Natural killer cell (primary cell): ENCODE data around the gene KLHL24. TPM values are rescaled to one million over a fixed set of nuclear protein-coding genes. Genes with fewer than 3 reads are reported as not detected.
"Not testable (repeated sequence)": the region's sequence is repeated elsewhere in the genome, so short reads cannot be mapped to it uniquely, and the experiment has no call there.

ENCODE experiments used
- ATAC-seq, 3 donors: fragments of 150-1000 bp in 2 of 3; fragments of 200-7000 bp in 1 of 3; cut with Tn5 transposase; 1 replicate in 1 of 3; 2 replicates in 2 of 3; pipeline ENCODE4 v1.10.0; 2021; ENCODE audit warnings: mild to moderate bottlenecking in 2 of 3, moderate library complexity in 2 of 3
- DNase-seq, 2 donors: peaks; one replicate each; pipeline versions ENCODE4 v3.0.0 to v3.0.0-alpha.2; 2013 to 2021; ENCODE audit warnings: mixed read lengths in 1 of 2
- H3K27ac ChIP-seq: one replicate; pipeline ENCODE4 v1.5.1; 2013; ENCODE audit warnings: mild to moderate bottlenecking, low read length
- H3K27me3 ChIP-seq: one replicate; pipeline ENCODE4 v1.6.1; 2013; ENCODE audit warnings: low read length; ENCODE audit not compliant: control insufficient read depth, insufficient read depth
- H3K36me3 ChIP-seq: one replicate; pipeline ENCODE4 v1.6.1; 2013; ENCODE audit warnings: low read length; ENCODE audit not compliant: control insufficient read depth, insufficient read depth
- H3K4me1 ChIP-seq: one replicate; pipeline ENCODE4 v1.6.1; 2013; ENCODE audit warnings: low read length; ENCODE audit not compliant: control insufficient read depth, insufficient read depth
- H3K4me3 ChIP-seq: one replicate; pipeline ENCODE4 v1.5.1; 2013; ENCODE audit warnings: low read length
- H3K9me3 ChIP-seq: one replicate; pipeline ENCODE4 v1.6.1; 2013; ENCODE audit warnings: low read length; ENCODE audit not compliant: control insufficient read depth, insufficient read depth
- H3K27ac Mint-ChIP-seq, 2 donors: one replicate each; pipeline ENCODE4 v1.8.0; 2022; ENCODE audit warnings: mild to moderate bottlenecking in 2 of 2, mixed read lengths in 2 of 2, moderate library complexity in 1 of 2
- H3K27me3 Mint-ChIP-seq, 2 donors: one replicate each; pipeline ENCODE4 v1.8.0; 2022; ENCODE audit warnings: low read depth in 2 of 2, mixed read lengths in 2 of 2
- H3K36me3 Mint-ChIP-seq: one replicate; pipeline ENCODE4 v1.8.0; 2022; ENCODE audit warnings: mixed read lengths
- H3K4me1 Mint-ChIP-seq, 2 donors: one replicate each; pipeline ENCODE4 v1.8.0; 2022; ENCODE audit warnings: mixed read lengths in 2 of 2
- H3K4me3 Mint-ChIP-seq: one replicate; pipeline ENCODE4 v1.8.0; 2022; ENCODE audit warnings: mild to moderate bottlenecking, moderate library complexity, mixed read lengths
- H3K9me3 Mint-ChIP-seq, 2 donors: one replicate each; pipeline ENCODE4 v1.8.0; 2022; ENCODE audit warnings: mixed read lengths in 2 of 2
- WGBS: methylation state at CpG from one replicate; pipeline ENCODE4 v1.1.7; 2013; ENCODE audit warnings: missing lambda C conversion rate; ENCODE audit not compliant: insufficient coverage; 5-methylcytosine and 5-hydroxymethylcytosine counted together
- intact Hi-C: fragments of 100-400 bp; cut with micrococcal nuclease; formaldehyde crosslinking; loops from one replicate; pipeline ENCODE4 v1.14.2; 2022
- total RNA-seq, 4 donors: library from RNA; stranded (reverse); fragments of 120-200 nt in 1 of 4; gene quantifications; one replicate each; pipeline versions ENCODE4 v1.2.3 to v1.2.4, GENCODE V29; 2013 to 2022
- TF ChIP-seq, protein P1 (sequence below): fragments of 200-600 bp; IDR thresholded peaks from one replicate; pipeline ENCODE4 v1.8.0; 2022; ENCODE audit warnings: antibody characterized with exemption

Gene KLHL24
- total RNA-seq, 3 donors from 2014 or later (not counting 1 experiment from before 2014, with no cell fraction given) = 140 to 189 (median 177) TPM

DNA sequence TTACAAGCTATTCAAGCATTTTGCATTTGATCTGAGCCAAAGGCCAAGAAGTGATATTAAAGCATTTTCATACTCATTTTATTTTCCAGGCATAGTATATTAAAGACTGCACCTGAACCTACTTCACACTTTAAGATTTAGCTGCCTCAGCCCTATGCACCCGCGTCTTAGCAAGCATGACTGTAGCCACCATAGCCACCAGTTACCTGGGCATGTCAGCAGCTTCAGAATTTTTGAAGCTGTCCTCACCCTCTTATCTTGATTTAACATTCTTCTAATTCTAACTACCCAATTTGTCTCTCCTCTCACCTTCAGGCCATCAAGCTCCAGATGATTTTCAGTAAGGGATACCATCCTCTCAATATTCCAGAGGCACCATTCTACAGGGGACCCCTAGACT, 40.8 kb upstream of the KLHL24 start:
- no peak overlapping the region for H3K4me3 ChIP-seq
- no peaks in the 10 kb centered on the region for H3K9me3 ChIP-seq
- ATAC-seq = no peak
- no peaks in the 10 kb centered on the region for H3K36me3 ChIP-seq
- TF ChIP-seq, protein P1, sequence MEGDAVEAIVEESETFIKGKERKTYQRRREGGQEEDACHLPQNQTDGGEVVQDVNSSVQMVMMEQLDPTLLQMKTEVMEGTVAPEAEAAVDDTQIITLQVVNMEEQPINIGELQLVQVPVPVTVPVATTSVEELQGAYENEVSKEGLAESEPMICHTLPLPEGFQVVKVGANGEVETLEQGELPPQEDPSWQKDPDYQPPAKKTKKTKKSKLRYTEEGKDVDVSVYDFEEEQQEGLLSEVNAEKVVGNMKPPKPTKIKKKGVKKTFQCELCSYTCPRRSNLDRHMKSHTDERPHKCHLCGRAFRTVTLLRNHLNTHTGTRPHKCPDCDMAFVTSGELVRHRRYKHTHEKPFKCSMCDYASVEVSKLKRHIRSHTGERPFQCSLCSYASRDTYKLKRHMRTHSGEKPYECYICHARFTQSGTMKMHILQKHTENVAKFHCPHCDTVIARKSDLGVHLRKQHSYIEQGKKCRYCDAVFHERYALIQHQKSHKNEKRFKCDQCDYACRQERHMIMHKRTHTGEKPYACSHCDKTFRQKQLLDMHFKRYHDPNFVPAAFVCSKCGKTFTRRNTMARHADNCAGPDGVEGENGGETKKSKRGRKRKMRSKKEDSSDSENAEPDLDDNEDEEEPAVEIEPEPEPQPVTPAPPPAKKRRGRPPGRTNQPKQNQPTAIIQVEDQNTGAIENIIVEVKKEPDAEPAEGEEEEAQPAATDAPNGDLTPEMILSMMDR = no peak
- Mint-ChIP-seq H3K4me1 (peaks cover 8 to 10% of the 10 kb centered on the region in 2 donors), H3K36me3 (peaks cover 12% of the 10 kb centered on the region), H3K27me3 (peaks cover 0 to 12% of the 10 kb centered on the region in 2 donors), H3K27ac (no peak overlapping the region), H3K9me3 (peaks cover 6 to 10% of the 10 kb centered on the region in 2 donors), H3K4me3 (no peak overlapping the region)
- intact Hi-C loops = no loop called here
- no peaks in the 10 kb centered on the region for H3K27me3 ChIP-seq
- no peak for DNase-seq
- 97% methylated on average over 2 of the region's 2 CpGs for WGBS
- peaks cover 9% of the 10 kb centered on the region for H3K4me1 ChIP-seq
- no peak overlapping the region for H3K27ac ChIP-seq

DNA sequence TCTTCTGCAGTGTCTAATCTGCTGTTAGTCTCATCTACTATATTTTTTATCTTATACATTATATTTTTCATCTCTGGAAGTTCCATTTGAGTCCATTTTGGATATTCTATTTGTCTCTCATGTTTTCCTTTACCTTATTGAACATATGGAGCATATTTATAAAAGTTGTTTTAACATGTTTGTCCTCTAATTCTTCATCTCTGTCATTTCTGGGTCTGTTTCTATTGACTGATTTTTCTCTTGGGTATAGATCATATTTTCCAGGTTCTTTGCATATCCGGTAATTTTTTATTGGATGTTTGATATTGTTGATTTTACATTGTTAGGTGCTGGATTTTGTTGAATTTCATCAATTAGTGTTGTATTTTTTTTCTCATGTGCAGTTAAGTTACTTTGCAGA, 37.5 kb upstream of the KLHL24 start:
- Histone ChIP-seq H3K27ac (no peak overlapping the region), H3K27me3 (no peaks in the 10 kb centered on the region), H3K4me3 (no peak overlapping the region), H3K9me3 (no peaks in the 10 kb centered on the region), H3K36me3 (no peaks in the 10 kb centered on the region), H3K4me1 (no peaks in the 10 kb centered on the region)
- Mint-ChIP-seq H3K27ac (no peak overlapping the region), H3K27me3 (peaks cover 0 to 12% of the 10 kb centered on the region in 2 donors), H3K4me3 (no peak overlapping the region), H3K4me1 (no peaks in the 10 kb centered on the region), H3K9me3 (peaks cover 6 to 10% of the 10 kb centered on the region in 2 donors), H3K36me3 (peaks cover 12% of the 10 kb centered on the region)
- DNase-seq = no peak
- intact Hi-C loops = no loop called here
- 100% methylated on average over 1 of the region's 1 CpG for WGBS
- ATAC-seq = no peak
- TF ChIP-seq, protein P1 = no peak

DNA sequence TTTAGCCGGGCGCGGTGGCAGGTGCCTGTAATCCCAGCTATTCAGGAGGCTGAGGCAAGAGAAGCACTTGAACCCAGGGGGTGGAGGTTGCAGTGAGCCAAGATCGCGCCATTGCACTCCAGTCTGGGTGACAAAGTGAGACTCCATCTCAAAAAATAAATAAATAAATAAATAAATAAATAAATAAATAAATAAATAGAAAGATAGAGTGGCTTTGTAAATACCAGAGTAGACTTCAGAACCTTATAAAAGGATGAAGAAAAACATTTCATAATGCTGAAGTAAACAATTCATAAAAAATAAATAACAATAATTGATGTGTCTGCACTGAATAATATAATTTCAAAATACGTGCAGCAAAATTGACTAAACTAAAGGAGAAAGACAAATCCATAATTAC, 24.1 kb upstream of the KLHL24 start:
- H3K4me1 Mint-ChIP-seq, DNase-seq, H3K27me3 Mint-ChIP-seq, intact Hi-C loops, H3K4me3 Mint-ChIP-seq, H3K27me3 ChIP-seq, H3K4me1 ChIP-seq, ATAC-seq, H3K36me3 ChIP-seq, H3K36me3 Mint-ChIP-seq, H3K4me3 ChIP-seq, H3K27ac ChIP-seq, H3K9me3 Mint-ChIP-seq, H3K9me3 ChIP-seq, H3K27ac Mint-ChIP-seq: not testable (repeated sequence)
- WGBS = 100% methylated on average over 3 of the region's 6 CpGs

DNA sequence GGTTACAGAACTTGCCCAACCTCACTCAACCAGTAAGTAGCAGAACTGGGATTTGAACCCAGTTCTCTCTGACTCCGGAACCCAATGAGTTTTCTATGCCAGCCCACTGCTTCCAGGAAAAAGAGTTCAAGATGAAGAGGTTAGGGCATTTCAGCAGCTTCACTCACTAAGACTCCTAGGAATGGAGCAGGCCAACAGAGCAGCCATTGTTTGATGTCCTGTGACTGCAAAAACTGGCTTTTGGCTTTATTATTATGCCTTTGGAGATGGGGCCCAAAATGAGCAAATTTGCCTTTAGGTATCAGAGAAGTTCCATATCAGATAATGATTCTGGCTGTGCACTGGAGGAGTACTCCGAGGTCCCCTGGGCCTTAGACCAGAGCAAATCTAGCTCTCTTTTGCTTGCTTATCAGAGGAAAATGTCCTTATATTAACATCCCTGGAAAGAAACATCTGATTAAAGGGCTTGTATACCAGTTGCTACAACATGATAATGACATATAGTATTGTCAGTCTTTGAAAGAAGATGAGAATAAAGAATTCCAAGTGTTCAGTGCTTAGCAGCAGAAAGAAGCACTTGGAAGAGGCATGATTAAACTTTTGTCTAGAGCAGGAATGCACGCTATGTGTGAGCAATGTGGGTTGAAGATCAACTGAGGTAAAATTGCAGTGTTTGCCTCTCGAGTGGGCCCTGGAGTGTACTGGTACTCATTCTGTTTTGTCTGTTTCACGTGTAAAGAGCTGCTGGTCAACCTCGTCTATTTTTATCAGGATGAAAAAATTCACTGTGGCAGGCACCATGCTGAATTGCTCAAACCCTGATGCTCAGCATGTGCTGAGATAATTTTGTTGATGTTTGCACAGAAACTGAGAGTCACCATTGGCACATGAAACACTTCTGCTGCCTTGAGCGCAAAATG, 21.8 kb upstream of the KLHL24 start:
- Mint-ChIP-seq H3K4me1 (no peaks in the 10 kb centered on the region), H3K36me3 (no peaks in the 10 kb centered on the region), H3K27ac (no peak overlapping the region), H3K27me3 (no peaks in the 10 kb centered on the region), H3K4me3 (no peak overlapping the region), H3K9me3 (no peaks in the 10 kb centered on the region)
- no peak for ATAC-seq
- no peaks in the 10 kb centered on the region for H3K36me3 ChIP-seq
- H3K4me3 ChIP-seq = no peak overlapping the region
- no peak overlapping the region for H3K27ac ChIP-seq
- H3K9me3 ChIP-seq = no peaks in the 10 kb centered on the region
- H3K4me1 ChIP-seq = no peaks in the 10 kb centered on the region
- intact Hi-C loops = no loop called here
- no peak for DNase-seq
- 91% methylated on average over 7 of the region's 7 CpGs for WGBS
- no peaks in the 10 kb centered on the region for H3K27me3 ChIP-seq
- TF ChIP-seq, protein P1 = no peak
